Measurements from ENCODE around the gene CHST1. TPM values are rescaled to one million over a fixed set of nuclear protein-coding genes. Genes with fewer than 3 reads are reported as not detected.

The CHST1 gene
- total and polyA plus RNA-seq, 12 donors: 1.1 to 13.5 (median 4.4) TPM

DNA sequence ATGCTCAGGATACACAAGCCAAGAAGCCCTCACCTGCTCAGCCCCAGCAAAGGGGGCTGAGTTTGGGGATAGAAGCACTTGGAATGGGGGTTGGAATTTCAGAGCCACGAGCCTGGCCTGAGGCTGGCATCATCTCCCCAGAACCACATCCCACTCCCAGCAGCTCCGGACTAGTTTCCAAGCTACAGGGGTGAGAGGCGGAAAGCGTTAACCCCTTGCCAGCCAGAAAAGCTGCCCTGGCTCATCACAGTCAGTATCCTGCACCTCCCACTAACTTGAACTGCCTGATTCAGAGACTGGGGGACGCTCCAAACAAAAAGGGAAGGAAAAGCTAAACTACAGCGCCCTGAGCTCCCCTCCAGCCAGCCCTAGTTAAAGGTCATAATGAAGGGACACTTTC is 19.0 kb upstream of the CHST1 start:
- no peak overlapping the region for H3K4me3 ChIP-seq
- H3K36me3 ChIP-seq (replicated peaks in 1 of 2): no peaks in the 10 kb centered on the region
- no peak overlapping the region for H3K27ac ChIP-seq
- WGBS, 4 donors: 64 to 85% (median 68%) methylated on average over 6 of the region's 6 CpGs
- no peak for DNase-seq
- no peak for TF ChIP-seq POLR2A (IDR thresholded peaks at IDR 0.05)
- TF ChIP-seq, protein P1, sequence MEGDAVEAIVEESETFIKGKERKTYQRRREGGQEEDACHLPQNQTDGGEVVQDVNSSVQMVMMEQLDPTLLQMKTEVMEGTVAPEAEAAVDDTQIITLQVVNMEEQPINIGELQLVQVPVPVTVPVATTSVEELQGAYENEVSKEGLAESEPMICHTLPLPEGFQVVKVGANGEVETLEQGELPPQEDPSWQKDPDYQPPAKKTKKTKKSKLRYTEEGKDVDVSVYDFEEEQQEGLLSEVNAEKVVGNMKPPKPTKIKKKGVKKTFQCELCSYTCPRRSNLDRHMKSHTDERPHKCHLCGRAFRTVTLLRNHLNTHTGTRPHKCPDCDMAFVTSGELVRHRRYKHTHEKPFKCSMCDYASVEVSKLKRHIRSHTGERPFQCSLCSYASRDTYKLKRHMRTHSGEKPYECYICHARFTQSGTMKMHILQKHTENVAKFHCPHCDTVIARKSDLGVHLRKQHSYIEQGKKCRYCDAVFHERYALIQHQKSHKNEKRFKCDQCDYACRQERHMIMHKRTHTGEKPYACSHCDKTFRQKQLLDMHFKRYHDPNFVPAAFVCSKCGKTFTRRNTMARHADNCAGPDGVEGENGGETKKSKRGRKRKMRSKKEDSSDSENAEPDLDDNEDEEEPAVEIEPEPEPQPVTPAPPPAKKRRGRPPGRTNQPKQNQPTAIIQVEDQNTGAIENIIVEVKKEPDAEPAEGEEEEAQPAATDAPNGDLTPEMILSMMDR (IDR thresholded peaks at IDR 0.05): no peak
- no peaks in the 10 kb centered on the region for H3K27me3 ChIP-seq
- no peaks in the 10 kb centered on the region for H3K9me3 ChIP-seq (replicated peaks in 1 of 3)
- H3K4me1 ChIP-seq (replicated peaks in 1 of 2): no peaks in the 10 kb centered on the region
- intact Hi-C loops (cut with DNase I): no loop called here

GRCh38 chr11:45683271-45684058 is 18.0 kb upstream of the CHST1 start:
- Histone ChIP-seq H3K4me1 (replicated peaks in 1 of 2) (no peaks in the 10 kb centered on the region), H3K9me3 (replicated peaks in 1 of 3) (no peaks in the 10 kb centered on the region), H3K4me3 (no peak overlapping the region), H3K36me3 (replicated peaks in 1 of 2) (no peaks in the 10 kb centered on the region), H3K27ac (no peak overlapping the region), H3K27me3 (no peaks in the 10 kb centered on the region)
- WGBS, 4 donors: 73 to 83% (median 76%) methylated on average over 8 of the region's 8 CpGs
- intact Hi-C loops (cut with DNase I): no loop called here
- DNase-seq: no peak
- TF ChIP-seq, protein P1 (IDR thresholded peaks at IDR 0.05): no peak
- no peak for TF ChIP-seq POLR2A (IDR thresholded peaks at IDR 0.05)

- H3K27ac ChIP-seq: no peak overlapping the region
- 71 to 85% (median 73%) methylated on average over 7 of the region's 7 CpGs for WGBS, 4 donors
- intact Hi-C loops (cut with DNase I): no loop called here
Observed at GRCh38 chr11:45679806-45680205, 14.4 kb upstream of the CHST1 start.

GRCh38 chr11:45678976-45679375 is 13.6 kb upstream of the CHST1 start:
- DNase-seq: no peak
- Histone ChIP-seq H3K27me3 (no peaks in the 10 kb centered on the region), H3K4me1 (replicated peaks in 1 of 2) (no peaks in the 10 kb centered on the region), H3K36me3 (replicated peaks in 1 of 2) (no peaks in the 10 kb centered on the region), H3K9me3 (replicated peaks in 1 of 3) (no peaks in the 10 kb centered on the region), H3K27ac (no peak overlapping the region), H3K4me3 (no peak overlapping the region)
- WGBS, 4 donors: 67 to 86% (median 71%) methylated on average over 6 to 7 of the region's 7 CpGs
- intact Hi-C loops (cut with DNase I): no loop called here
- TF ChIP-seq POLR2A (IDR thresholded peaks at IDR 0.05): no peak
- TF ChIP-seq, protein P1 (IDR thresholded peaks at IDR 0.05): no peak

More at GRCh38 chr11:45679806-45680205, 14.4 kb upstream of the CHST1 start:
- TF ChIP-seq, protein P1 (IDR thresholded peaks at IDR 0.05): no peak
- no peak for TF ChIP-seq POLR2A (IDR thresholded peaks at IDR 0.05)
- Histone ChIP-seq H3K4me1 (replicated peaks in 1 of 2) (no peaks in the 10 kb centered on the region), H3K27me3 (no peaks in the 10 kb centered on the region), H3K36me3 (replicated peaks in 1 of 2) (no peaks in the 10 kb centered on the region), H3K9me3 (replicated peaks in 1 of 3) (no peaks in the 10 kb centered on the region), H3K4me3 (no peak overlapping the region)
- DNase-seq: no peak
